GM18909 (cell line): ENCODE results near the gene CLEC19A.

ENCODE experiments used
- ATAC-seq: cut with Tn5 transposase; IDR thresholded peaks from one replicate; pipeline ENCODE4 v1.9.1; 2021; ENCODE audit warnings: mild to moderate bottlenecking; ENCODE audit not compliant: unreplicated experiment, poor library complexity

Gene CLEC19A

DNA sequence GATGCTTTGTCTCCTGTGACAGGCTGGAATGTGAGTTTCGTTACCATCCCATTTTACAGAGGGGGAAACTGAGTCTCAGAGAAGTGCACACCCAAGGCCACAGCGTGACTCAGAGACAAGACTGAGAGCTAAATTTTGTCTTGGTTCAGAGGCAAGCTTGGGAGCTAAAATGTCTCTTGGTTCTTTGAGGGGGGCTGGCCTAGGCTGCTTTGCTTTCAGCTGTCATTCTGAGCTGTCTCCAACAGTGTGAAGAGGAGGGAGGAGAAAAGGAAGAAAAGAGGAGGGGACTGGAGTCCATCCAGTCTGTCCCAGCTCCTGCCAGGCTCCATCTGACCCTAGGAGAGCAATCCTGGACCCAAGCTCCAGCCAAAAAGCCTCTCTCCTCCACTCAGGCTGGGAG, at the start of gene CLEC19A:
Gene CLEC19A, plus strand, starts transcription at position 301 of the 400 bp plus-strand sequence. CDS start 121 bp downstream, outside the sequence.
- ATAC-seq: no peak

DNA sequence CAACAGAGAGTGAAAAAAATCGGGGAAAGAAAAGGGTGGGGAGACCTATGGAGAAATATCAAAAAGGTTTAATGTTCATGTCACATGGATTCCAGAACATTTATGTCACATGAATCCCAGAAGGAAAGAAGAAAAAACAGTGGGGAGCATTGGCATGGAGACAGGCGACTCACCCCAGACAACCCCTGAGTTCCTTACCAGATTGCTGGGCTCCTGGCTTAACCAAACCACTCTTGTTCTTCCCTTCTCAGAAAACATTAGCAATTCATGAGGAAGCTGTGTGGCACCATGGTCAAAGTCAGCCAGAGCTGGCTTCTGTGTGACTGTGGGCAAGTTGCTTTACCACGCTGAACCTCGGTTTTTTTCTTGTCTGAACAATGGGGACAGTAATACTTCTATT, 49.6 kb upstream of the CLEC19A start:
- no peak for ATAC-seq

DNA sequence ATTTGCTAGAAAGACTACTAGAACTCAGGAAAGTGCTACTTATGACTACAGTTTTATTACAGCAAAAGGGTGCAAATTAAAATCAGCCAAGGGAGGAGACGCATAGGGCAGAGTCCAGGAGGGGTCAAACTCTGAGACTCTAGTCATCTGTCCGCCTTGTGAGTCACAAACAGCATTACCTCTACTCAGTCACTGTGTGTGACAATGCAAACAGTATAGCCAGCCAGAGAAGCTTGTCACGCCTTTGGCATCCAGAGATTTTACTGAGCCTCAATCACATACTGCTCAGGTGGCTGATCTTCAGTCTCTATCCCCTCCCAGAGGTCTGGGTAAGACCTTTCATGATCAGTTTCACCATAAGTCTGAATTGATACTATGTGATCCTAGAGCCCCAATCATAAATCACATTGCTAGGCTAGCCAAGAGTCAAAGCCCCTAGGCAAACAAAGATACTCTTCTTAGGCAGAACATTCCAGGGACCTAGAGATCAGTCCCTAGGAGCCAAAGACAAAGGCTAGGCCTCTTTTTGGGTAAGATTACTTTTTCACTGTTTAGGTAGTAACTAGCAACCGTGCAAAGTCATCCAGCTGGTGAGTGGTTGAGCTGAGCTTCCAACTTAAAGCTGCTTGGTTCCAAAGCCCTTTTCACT, 48.8 kb upstream of the CLEC19A start:
- no peak for ATAC-seq

DNA sequence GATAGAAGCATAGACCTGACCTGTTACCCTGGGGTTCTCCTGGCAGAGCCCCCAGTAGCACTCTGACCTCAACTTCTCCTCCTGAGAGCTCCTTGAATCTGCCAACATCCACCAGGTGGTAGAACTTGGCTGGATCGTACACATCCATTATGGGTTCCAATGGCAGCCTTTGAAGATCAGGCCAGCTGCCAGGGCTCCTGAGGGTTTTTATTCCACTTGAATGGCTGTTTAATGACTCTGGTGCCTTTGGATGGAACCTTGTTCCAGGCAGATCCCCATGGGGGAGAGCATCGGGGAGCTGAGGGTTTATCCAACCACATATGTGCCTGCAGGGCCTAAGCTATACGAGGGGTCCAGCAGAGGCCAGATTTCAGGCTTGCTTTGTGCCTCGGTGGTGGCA, 47.1 kb upstream of the CLEC19A start:
- ATAC-seq: no peak

DNA sequence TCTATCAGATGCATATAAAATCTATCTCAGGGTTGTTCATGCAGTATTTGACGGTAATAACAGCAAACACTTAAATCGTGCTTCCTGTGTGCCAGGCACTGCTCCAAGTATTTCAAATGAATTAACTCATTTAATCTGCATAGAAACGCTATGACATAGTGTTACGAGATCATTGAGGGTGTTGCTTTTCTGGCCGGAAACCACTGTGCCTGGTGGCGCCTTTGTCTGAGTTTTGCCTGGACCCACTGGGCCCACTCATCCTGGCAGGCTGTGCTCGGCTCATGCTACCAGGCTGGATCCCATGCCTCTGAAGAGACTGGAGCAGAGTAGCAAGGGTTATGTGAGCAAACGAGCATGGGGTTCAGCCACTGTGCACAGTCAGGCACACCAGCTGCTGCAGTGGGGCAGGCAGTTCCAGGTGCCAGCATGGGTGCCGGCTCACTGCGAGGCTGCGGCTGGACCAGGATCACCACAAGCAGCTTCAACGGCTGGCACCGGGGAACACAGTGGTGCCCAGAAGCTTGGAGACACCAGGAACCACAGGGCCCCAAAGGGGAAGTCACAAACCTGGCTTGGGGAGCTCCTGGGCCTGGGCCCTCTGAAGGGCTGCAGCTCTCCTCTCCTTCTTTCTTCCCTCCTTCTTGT, 45.9 kb upstream of the CLEC19A start:
- no peak for ATAC-seq

DNA sequence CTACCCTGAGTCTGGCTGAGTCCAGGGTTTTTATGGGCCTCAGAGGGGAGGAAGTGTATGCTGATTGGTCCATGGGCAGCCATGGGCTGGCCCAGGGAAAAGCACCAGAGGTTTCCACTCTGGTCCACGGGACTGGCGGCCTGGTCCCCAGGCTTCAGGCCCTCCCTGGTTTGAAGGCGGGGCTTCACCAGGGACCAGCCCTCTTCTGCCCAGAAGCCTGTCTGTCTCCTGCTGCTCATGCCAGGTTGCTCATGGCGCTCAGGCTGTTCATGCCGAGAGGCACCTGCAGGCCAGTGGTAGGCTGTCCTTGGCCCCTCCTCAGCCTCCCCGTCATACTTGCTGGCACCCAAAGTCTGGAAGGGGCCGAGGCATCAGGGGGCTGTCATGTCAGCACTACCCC, 45.0 kb upstream of the CLEC19A start:
- ATAC-seq: no peak

DNA sequence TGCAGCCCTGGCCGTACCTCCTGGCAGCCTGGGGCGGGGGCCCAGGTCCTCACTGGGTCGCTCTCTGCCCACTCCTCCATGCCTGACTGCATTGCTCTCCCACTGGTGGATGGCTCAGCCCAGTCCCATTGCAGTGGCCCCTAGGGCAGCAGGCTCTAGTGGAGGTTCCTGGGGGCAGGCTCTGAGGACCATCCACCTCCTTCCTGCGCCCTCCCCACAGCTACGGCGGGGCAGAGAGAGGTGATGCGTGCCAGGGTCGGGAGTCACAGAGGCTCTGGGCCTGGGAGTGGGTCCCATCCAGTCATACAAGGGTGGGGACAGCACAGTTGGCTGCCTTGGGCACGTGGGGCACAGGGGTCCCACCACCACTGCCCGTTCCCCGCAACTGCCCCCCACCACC, 44.0 kb upstream of the CLEC19A start:
- ATAC-seq: no peak

DNA sequence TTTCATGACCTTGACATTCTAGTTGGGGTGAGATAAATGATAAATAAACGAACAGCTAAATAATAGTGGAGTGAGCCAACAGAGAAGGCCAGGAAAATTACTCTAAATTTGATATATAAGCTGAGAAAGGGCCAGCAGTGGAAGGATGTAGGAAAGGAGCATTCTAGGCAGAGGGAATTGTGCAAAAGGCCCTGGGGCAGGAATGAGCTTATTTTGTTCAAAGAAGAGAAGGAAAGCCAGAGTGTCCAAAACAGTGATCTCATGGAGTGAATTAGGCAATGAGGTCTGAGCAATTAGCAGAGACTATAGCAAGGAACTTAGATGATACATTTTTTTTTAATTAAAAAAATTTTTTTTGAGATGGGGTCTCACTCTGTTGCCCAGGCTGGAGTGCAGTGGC, 43.3 kb upstream of the CLEC19A start:
- no peak for ATAC-seq

DNA sequence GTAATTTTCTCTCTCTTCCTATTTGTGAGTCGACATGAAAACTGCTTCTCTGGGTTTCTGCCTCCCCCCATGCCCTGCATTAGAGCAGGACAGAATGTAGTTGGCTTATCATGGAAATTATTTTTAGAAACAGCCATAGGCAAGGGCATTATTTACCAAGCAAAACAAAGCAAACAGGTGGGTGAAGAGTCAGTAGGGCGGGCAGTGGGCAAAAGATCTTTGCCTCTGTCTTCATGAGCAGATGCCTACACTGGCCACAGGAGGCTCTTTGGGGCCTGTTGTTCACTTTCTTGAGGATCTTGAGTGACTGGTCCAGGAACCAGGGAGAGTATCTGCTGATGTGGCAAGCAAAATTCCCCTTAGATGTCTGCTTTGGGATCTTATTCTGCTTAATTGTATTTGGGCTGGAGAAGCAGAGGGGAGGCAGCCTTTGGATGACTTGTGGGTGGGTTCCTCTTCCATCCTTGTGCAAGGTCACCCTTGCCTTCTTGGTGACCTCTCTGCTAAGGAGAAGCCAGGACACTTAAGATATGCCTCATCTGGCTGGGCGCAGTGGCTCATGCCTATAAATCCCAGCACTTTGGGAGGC, 42.5 kb upstream of the CLEC19A start:
- ATAC-seq: no peak

DNA sequence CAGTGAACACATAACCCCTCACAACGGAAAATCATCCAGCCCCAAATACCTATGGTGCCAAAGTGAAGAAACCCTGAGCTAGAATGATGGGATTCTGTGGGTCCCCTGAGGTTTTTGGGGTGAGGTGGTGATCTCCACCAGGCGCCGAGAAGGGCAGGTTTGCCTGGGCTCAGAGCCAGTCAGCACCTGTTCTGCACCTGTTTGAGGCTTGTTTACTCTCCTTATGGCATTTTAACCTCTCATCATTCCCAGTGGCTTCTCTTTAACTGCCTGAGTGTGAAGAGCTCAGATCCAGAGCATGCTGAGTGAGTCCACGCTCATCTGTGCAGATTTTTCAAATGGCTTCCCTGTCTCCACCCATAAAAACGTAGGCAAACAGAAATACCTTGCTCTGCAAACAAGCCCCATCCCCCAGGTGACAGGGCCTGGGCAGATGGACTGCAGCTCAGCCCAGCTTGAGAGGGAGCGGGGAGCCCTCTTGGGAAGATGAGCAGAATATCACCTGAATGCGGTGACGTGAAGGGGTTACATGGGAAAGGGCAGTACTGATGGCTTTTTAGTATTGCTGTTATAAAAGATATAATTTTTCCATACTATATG, 40.1 kb upstream of the CLEC19A start:
- ATAC-seq: no peak

DNA sequence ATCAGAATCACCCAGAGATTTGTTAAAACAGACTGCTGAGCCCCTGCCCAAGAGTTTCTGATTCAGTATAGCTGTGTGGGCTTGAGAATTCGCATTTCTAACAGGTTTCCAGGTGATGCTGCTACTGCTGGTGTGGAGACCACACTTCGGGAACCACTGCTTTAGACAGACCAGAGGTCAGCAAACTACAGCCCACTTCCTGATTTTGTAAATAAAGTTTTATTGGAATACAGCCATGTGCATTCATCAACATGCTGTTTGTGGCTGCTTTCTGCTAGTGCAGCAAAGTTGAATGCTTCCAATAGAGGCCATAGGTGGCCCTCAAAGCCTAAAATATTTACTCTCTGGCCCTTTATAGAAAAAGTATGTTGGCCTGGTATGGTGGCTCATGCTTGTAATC, 32.6 kb upstream of the CLEC19A start:
- ATAC-seq: no peak

DNA sequence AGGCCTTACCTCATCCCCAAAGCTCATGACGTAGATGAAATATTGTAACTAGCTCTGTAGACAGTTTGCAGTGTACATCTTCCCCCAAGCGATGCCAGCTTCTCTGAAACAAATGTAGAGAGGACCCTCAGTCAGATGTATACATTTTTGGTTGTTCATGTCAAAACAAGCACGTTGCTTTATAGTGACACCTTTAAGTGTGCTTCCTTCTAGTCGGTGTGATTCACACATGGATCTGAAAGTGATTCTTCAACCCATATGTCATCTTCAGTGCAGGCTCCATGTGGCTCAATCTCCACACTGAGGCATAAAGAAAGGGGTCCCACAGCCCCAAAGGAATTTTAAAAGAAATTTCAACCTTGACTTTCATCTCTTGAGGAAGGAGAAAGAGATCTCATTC, 30.9 kb upstream of the CLEC19A start:
- ATAC-seq: no peak

DNA sequence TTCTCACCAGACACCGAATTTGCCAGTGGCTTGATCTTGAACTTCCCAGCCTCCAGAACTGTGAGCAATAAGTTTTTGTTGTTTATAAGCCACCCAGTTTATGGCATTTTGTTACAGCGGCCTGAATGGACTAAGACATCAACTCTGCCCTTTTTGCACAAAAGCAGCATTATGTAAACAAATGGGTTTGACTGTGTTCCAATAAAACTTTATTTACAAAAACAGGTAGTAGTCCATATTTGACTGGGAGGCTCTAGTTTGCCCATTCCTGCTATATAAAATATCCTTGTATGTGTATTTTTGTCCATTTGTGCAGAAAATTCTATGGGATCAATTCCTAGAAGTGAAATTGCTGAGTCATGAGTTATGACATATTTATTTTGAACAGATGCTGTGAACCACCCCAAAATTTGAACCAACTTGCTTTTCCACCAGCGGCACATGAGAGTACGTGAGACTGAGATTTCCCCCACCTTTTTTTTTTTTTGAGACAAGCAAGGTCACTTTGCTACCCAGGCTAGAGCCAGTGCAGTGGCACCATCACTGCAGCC, 21.3 kb upstream of the CLEC19A start:
- no peak for ATAC-seq

DNA sequence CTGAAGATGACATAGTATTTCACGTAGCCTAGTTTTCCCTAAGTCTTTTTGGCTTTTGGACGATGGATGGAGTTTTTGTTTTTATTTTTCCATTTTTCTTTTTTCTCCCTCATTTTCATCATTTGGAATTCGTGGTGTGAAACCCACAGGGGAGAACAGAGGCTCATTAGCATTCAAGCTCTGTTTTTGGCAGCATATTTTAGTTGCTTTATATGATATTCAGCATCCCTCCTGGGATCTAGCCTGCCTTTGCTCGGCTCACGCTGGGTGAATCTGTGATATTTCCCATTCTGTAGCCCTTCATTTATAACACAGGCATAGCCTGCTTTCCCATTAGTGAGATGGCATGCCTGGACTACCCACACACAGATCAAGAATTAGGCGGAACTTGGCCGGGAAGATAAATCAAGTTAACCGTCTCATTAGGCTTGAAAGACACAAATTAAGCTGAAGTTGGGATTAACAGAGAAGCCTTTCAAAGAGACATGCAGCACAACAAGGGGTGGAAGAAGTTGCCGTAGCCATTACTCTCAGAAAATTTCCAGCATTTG, 20.1 kb upstream of the CLEC19A start:
- ATAC-seq: no peak

DNA sequence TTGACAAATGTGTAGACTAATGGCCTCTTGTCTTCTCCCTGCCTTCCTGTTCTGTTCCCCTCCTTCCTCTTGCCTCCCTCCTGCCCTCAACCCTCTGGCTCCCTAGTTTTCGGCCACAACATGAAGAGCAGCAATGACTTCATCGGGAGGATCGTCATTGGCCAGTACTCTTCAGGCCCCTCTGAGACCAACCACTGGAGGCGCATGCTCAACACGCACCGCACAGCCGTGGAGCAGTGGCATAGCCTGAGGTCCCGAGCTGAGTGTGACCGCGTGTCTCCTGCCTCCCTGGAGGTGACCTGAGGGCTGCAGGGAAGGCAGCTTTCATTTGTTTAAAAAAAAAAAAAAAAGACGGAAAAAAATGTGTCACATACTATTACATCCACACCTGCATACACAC, 18.8 kb upstream of the CLEC19A start:
- ATAC-seq: no peak

DNA sequence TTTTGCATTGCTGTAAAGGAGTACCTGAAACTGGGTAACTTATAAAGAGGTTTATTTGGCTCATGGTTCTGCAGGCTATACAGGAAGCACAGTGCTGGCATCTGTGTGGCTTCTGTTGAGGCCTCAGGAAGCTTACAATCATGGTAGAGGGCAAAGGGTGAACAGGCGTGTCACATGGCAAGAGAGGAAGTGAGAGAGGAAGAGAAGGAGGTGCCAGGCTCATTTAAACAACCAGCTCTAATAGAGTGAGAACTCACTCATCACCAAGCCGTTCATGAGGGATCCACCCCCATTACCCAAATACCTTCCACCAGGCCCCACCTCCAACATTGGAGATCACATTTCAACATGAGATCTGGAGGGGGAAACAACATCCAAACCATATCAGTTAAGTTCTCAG, 16.4 kb upstream of the CLEC19A start:
- no peak for ATAC-seq

DNA sequence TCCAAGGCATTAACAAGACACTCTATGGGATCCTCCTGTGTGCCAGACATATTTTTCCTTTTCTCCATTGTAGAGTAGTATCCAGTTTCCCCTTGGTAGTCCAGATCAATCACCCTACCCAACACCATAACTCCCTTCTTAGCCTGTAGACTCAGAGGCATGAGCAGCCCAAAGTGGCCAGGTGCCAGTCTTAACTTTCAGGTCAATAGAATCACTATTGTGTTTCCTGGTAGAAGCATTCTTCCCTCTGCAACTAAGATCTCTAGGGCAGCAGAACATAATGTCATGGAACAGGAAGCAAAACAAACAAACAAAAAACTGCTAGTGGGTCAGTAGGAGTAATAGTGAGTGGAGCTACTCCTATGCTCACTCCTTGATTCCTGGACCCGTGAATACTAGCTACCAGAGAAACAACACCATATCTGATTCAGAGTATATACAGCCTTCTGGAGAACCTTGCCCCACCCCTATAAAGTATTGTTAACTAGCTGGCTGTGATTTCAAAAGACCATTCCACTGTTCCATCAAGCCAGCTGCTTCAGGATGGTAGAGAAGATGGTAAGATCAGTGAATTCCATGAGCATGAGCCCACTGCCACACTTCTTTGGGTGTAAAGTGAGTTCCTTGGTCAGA, 11.2 kb upstream of the CLEC19A start:
- no peak for ATAC-seq

DNA sequence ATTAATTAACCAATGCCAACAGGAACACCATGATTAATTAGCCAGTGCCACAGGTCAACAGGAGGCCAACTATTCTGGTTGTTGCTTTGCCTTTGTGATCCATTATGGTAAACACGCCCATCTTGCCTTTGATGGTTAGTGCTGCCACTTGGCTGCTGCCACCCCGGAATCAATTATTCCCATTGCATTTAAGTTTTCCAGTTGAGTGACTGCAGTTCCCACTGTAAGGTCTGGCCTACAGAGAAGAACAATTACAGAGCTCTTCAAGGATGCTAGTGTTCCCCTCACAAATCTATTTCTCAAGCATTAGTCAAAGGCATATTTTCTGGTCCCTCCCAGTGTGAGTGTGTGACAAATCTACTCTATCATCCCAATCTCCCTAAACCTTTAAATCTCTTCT, 7.1 kb upstream of the CLEC19A start:
- ATAC-seq: no peak

DNA sequence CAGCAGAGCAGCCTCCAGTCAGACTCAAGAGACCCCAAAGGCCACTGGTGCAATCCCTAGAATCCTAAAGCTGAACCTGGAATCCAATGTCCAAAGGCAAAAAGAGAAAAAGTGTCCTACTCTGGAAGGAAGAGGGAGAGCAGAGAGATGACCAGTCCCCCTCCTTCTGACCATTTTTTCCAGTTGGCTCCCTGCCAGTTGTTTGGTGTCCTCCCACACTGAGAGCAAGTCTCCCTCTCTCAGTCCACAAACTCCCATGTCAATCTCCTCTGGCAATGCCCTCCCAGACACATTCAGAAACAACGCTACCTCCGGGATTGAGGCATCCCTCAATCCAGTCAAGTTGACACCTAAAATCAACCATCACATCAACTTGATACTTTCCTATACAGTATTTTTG, 4.3 kb upstream of the CLEC19A start:
- no peak for ATAC-seq

DNA sequence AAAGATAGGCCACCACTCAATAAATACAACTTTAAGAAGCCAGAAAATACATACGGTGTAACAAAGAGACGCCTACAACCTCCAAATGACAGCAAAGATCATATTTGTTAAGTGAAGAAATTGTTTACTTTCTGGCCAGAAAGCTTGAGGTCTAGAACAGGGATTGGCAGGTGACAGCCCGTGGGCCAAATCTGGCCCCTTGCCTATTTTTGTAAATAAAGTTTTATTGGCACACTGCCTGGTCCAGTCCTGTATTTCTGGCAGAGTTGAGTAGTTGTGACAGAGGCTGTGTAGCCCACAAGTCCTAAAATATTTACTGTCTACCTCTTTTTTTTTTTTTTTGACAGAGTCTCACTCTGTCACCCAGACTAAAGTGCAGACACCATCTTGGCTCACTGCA, 3.4 kb upstream of the CLEC19A start:
- no peak for ATAC-seq

DNA sequence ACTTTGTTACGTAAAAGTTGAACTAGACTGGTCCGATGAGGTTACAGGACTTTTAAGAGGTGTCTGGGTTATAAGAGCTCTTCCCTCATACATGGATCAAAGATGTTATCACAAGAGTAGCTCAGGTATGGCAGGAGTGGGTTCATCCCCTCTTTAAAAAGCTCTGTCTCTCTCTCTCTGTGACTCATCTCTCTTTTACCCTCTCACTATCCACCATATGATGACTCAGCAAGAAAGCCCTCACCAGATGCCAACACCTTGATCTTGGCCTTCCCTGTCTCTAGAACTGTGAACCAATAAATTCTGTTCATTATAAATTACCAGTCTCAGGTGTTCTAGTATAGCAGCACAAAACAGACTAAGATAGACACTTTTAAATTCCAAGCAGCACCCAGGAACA, 1.9 kb upstream of the CLEC19A start:
- no peak for ATAC-seq
